Measurements from ENCODE around the gene FXYD6. TPM values are rescaled to one million over a fixed set of nuclear protein-coding genes. Genes with fewer than 3 reads are reported as not detected.

FXYD6 gene
- total and polyA plus RNA-seq, 2 of the 8 experiments (the other 6 are each of a cell fraction or from before 2014, with no cell fraction given) = 44.6 to 117 TPM

- no peak overlapping the region for H3K27ac ChIP-seq (ENCODE audit: low read depth, low read length)
- no peak overlapping the region for H2AK5ac ChIP-seq (ENCODE audit: low read depth, low read length)
- no peak overlapping the region for H3K56ac ChIP-seq (replicated peaks; ENCODE audit: insufficient read length, low read depth, low read length)
- H2BK20ac ChIP-seq (ENCODE audit: low read length) = no peak overlapping the region
- H2AFZ ChIP-seq (ENCODE audit: low read length) = no peak overlapping the region
- no peaks in the 10 kb centered on the region for H3K23me2 ChIP-seq (ENCODE audit: low read depth, low read length)
- H3K79me2 ChIP-seq (ENCODE audit: control insufficient read depth in 1 of 2, insufficient read depth in 2 of 2, low read length in 2 of 2) = no peaks in the 10 kb centered on the region
- H2BK120ac ChIP-seq (replicated peaks; ENCODE audit: low read depth, low read length) = no peak overlapping the region
- H3K9me3 ChIP-seq (ENCODE audit: insufficient read depth in 2 of 2, low read depth in 1 of 2, low read length in 1 of 2) = no peaks in the 10 kb centered on the region
- H2BK15ac ChIP-seq (ENCODE audit: low read length) = no peak overlapping the region
- no peak for TF ChIP-seq EZH2 (IDR thresholded peaks at IDR 0.05; ENCODE audit: low read depth, low read length, severe bottlenecking)
- TF ChIP-seq RNF2 (IDR thresholded peaks at IDR 0.05; ENCODE audit: borderline replicate concordance, low read depth, low read length, missing control alignments, poor library complexity, severe bottlenecking) = no peak
- no peak for TF ChIP-seq YY1 (IDR thresholded peaks at IDR 0.05; ENCODE audit: low read depth, low read length)
- TF ChIP-seq BCL11A (IDR thresholded peaks at IDR 0.05; ENCODE audit: low read depth in 2 of 2, low read length in 2 of 2) = no peak
- no peak for TF ChIP-seq EP300 (IDR thresholded peaks at IDR 0.05; ENCODE audit: borderline replicate concordance in 1 of 2, low read depth in 2 of 2, low read length in 2 of 2)
- TF ChIP-seq HDAC6 (IDR thresholded peaks at IDR 0.05; ENCODE audit: low read depth, low read length) = no peak
- no peak for TF ChIP-seq PHF8 (conservative IDR thresholded peaks at IDR 0.05; ENCODE audit: low read depth, low read length)
- H3K4me2 ChIP-seq (ENCODE audit: insufficient read depth in 1 of 2, low read depth in 2 of 2, low read length in 2 of 2) = no peak overlapping the region
- no peak overlapping the region for H2BK5ac ChIP-seq (ENCODE audit: low read depth, low read length)
- no peak overlapping the region for H4K91ac ChIP-seq (replicated peaks; ENCODE audit: insufficient read length, low read length)
- no peak overlapping the region for H3K23ac ChIP-seq (ENCODE audit: insufficient read length)
- H3K36me3 ChIP-seq (ENCODE audit: control insufficient read depth in 2 of 4, insufficient read depth in 4 of 4, low read length in 3 of 4) = no peaks in the 10 kb centered on the region
- H2BK12ac ChIP-seq (ENCODE audit: low read depth, low read length) = no peak overlapping the region
- DNase-seq (ENCODE audit: low read depth in 1 of 2, low spot score in 2 of 2) = no peak
- FAIRE-seq = no peak
- no peak overlapping the region for H3K14ac ChIP-seq (ENCODE audit: insufficient read length)
- no peak overlapping the region for H3K4me3 ChIP-seq (ENCODE audit: extremely low read depth in 1 of 4, insufficient read depth in 2 of 4, low read depth in 3 of 4, low read length in 4 of 4)
- no peak overlapping the region for H4K5ac ChIP-seq (ENCODE audit: insufficient read length, low read depth, low read length)
- no peak overlapping the region for H3K4ac ChIP-seq (replicated peaks; ENCODE audit: insufficient read length, low read depth, low read length)
- POLR2A ChIA-PET (ENCODE audit: partially characterized antibody) = no interaction called here
- H3K79me1 ChIP-seq (ENCODE audit: low read depth, low read length) = no peaks in the 10 kb centered on the region
- CTCF ChIA-PET (ENCODE audit: partially characterized antibody) = interaction anchor here (0.6 to 14.8 kb wide), 22 partner anchors 9 to 498 kb away, joined by 3 to 143 read pairs (median 4); partner anchors contain the start of gene FXYD6
- H3K9ac ChIP-seq (replicated peaks in 1 of 4; ENCODE audit: extremely low read depth in 1 of 4, low read depth in 3 of 4, low read length in 3 of 4) = no peak overlapping the region
- no peak overlapping the region for H4K8ac ChIP-seq (ENCODE audit: extremely low read depth, insufficient read depth, low read length)
- H4K20me1 ChIP-seq (replicated peaks in 1 of 2; ENCODE audit: control insufficient read depth in 1 of 2, insufficient read depth in 2 of 2, low read length in 2 of 2) = no peaks in the 10 kb centered on the region
- H3K4me1 ChIP-seq (replicated peaks in 1 of 4; ENCODE audit: control insufficient read depth in 3 of 4, insufficient read depth in 4 of 4, low read length in 3 of 4) = no peaks in the 10 kb centered on the region
- no peak overlapping the region for H3K18ac ChIP-seq (ENCODE audit: extremely low read depth, low read length)
- WGBS, 2 experiments (ENCODE audit: extremely low coverage in 1 of 2, insufficient coverage in 1 of 2, insufficient read length in 1 of 2, insufficient replicate concordance in 2 of 2, low coverage in 1 of 2, low lambda C conversion rate in 2 of 2, missing lambda C conversion rate in 1 of 2) = 98% methylated on average over 4 of the region's 4 CpGs; no CpG with 5 or more reads in 1 of the 2 experiments
- no peaks in the 10 kb centered on the region for H3K27me3 ChIP-seq (replicated peaks in 1 of 4; ENCODE audit: control insufficient read depth in 3 of 4, extremely low read depth in 1 of 4, insufficient read depth in 3 of 4, low read length in 3 of 4)
Measured at GRCh38 chr11:117923275-117923674, 46.8 kb upstream of the FXYD6 start.
